IMR-90 (cell line): ENCODE results near the gene XPO6. TPM values are rescaled to one million over a fixed set of nuclear protein-coding genes. Genes with fewer than 3 reads are reported as not detected.

ENCODE experiments used
- ATAC-seq: fragments of 200-7000 bp; cut with Tn5 transposase; 2 replicates; pipeline ENCODE4 v1.9.1; 2020; ENCODE audit warnings: low read depth, mild to moderate bottlenecking, moderate library complexity
- BruUV-seq: library from RNA; stranded (reverse); fragments of 400-500 nt; replicated peaks from 2 replicates; lab custom pipeline; 2021; lab: Mats Ljungman, UMichigan
- CTCF ChIA-PET: fragments of 300-600 bp; formaldehyde crosslinking; extraction: SDS; loops from one replicate; lab custom pipeline; 2021; ENCODE audit warnings: antibody characterized with exemption; lab: Yijun Ruan, JAX
- POLR2A ChIA-PET: fragments of 300-600 bp; sonication (Branson Sonifier 250); formaldehyde crosslinking; loops from one replicate; lab custom pipeline; 2022; ENCODE audit warnings: antibody characterized with exemption; ENCODE audit not compliant: unreplicated experiment; lab: Charles Lee
- DNase-seq: peaks from one replicate; pipeline ENCODE4 v3.0.0; 2013
- H2AFZ ChIP-seq: replicated peaks from 2 replicates; pipeline ENCODE3; 2013; ENCODE audit warnings: low read length, mild to moderate bottlenecking; ENCODE audit not compliant: poor library complexity
- H2AK5ac ChIP-seq: 2 replicates; pipeline ENCODE4 v1.6.1; 2013; ENCODE audit warnings: low read depth, low read length, inconsistent platforms
- H2AK9ac ChIP-seq: replicated peaks from 2 replicates; pipeline ENCODE3; 2013; ENCODE audit warnings: mild to moderate bottlenecking, low read depth, low read length, moderate library complexity; ENCODE audit not compliant: poor library complexity
- H2BK120ac ChIP-seq: 2 replicates; pipeline ENCODE4 v1.6.1; 2013; ENCODE audit warnings: low read depth, low read length, inconsistent platforms
- H2BK15ac ChIP-seq: 3 replicates; pipeline ENCODE4 v1.6.1; 2013; ENCODE audit warnings: low read depth, low read length, inconsistent platforms
- H2BK20ac ChIP-seq: 2 replicates; pipeline ENCODE4 v1.6.1; 2013; ENCODE audit warnings: low read depth, mild to moderate bottlenecking, inconsistent platforms, low read length, moderate library complexity
- H2BK5ac ChIP-seq: 2 replicates; pipeline ENCODE4 v1.6.1; 2013; ENCODE audit warnings: mild to moderate bottlenecking, low read depth, low read length, inconsistent platforms; ENCODE audit not compliant: poor library complexity, severe bottlenecking
- H3K14ac ChIP-seq: replicated peaks from 2 replicates; pipeline ENCODE4 v1.6.1; 2013; ENCODE audit warnings: low read depth, low read length, inconsistent platforms
- H3K18ac ChIP-seq: 2 replicates; pipeline ENCODE4 v1.6.1; 2013; ENCODE audit warnings: low read depth, low read length, control low read depth
- H3K23ac ChIP-seq: 2 replicates; pipeline ENCODE4 v1.6.1; 2013; ENCODE audit warnings: low read depth, low read length, inconsistent platforms
- H3K27ac ChIP-seq: 2 replicates; pipeline ENCODE4 v1.5.1; 2013; ENCODE audit warnings: mild to moderate bottlenecking, control low read depth, low read length; ENCODE audit not compliant: insufficient read depth
- H3K27me3 ChIP-seq: 2 replicates; pipeline ENCODE4 v1.6.1; 2013; ENCODE audit warnings: low read length; ENCODE audit not compliant: control insufficient read depth, insufficient read depth
- H3K36me3 ChIP-seq: 2 replicates; pipeline ENCODE4 v1.6.1; 2013; ENCODE audit warnings: low read length, mixed read lengths; ENCODE audit not compliant: control insufficient read depth, insufficient read depth
- H3K4ac ChIP-seq: 2 replicates; pipeline ENCODE4 v1.6.1; 2013; ENCODE audit warnings: low read depth, low read length, inconsistent platforms
- H3K4me1 ChIP-seq: 2 replicates; pipeline ENCODE4 v1.6.1; 2013; ENCODE audit warnings: low read length, mixed read lengths; ENCODE audit not compliant: control insufficient read depth, insufficient read depth
- H3K4me2 ChIP-seq: 2 replicates; pipeline ENCODE4 v1.6.1; 2013; ENCODE audit warnings: low read depth, mild to moderate bottlenecking, control low read depth, low read length, moderate library complexity
- H3K4me3 ChIP-seq: 2 replicates; pipeline ENCODE4 v1.5.1; 2013; ENCODE audit warnings: low read depth, mild to moderate bottlenecking, control low read depth, low read length, moderate library complexity; ENCODE audit not compliant: insufficient read depth
- H3K56ac ChIP-seq: 2 replicates; pipeline ENCODE4 v1.6.1; 2013; ENCODE audit warnings: low read length, inconsistent platforms; ENCODE audit not compliant: insufficient read depth; ENCODE audit errors: extremely low read depth
- H3K79me1 ChIP-seq, 2 experiments: 2 replicates each; pipeline ENCODE4 v1.6.1; 2013; ENCODE audit warnings: low read length in 2 of 2, inconsistent platforms in 1 of 2, low read depth in 1 of 2
- H3K9ac ChIP-seq: 2 replicates; pipeline ENCODE4 v1.6.1; 2013; ENCODE audit warnings: low read depth, low read length, control low read depth
- H3K9me1 ChIP-seq: 2 replicates; pipeline ENCODE4 v1.6.1; 2013; ENCODE audit warnings: low read length, inconsistent platforms; ENCODE audit not compliant: insufficient read depth
- H3K9me3 ChIP-seq: 2 replicates; pipeline ENCODE4 v1.6.1; 2013; ENCODE audit warnings: low read length; ENCODE audit not compliant: control insufficient read depth, insufficient read depth
- H4K20me1 ChIP-seq: 2 replicates; pipeline ENCODE4 v1.6.1; 2013; ENCODE audit warnings: low read length, inconsistent platforms; ENCODE audit not compliant: insufficient read depth
- H4K5ac ChIP-seq: 2 replicates; pipeline ENCODE4 v1.6.1; 2013; ENCODE audit warnings: mild to moderate bottlenecking, low read depth, low read length, control low read depth
- H4K8ac ChIP-seq, 2 experiments: 2 replicates each; pipeline ENCODE4 v1.6.1; 2013; ENCODE audit warnings: low read depth in 2 of 2, low read length in 2 of 2, control low read depth in 1 of 2, inconsistent platforms in 1 of 2
- H4K91ac ChIP-seq: 2 replicates; pipeline ENCODE4 v1.6.1; 2013; ENCODE audit warnings: low read depth, low read length, inconsistent platforms; ENCODE audit not compliant: insufficient read depth
- RCOR1 ChIP-seq: IDR thresholded peaks from 2 replicates; pipeline ENCODE4 v1.6.1; 2012; ENCODE audit warnings: mild to moderate bottlenecking, low read length, improper control_type of control experiment; ENCODE audit not compliant: insufficient replicate concordance
- RFX5 ChIP-seq: IDR thresholded peaks from 2 replicates; pipeline ENCODE4 v1.8.0; 2012; ENCODE audit warnings: low read depth, mild to moderate bottlenecking, low read length, moderate library complexity
- WGBS, 2 experiments: methylation state at CpG; one replicate each; pipeline versions ENCODE4 v1.1.5 to v1.1.7; 2013; ENCODE audit warnings: missing lambda C conversion rate in 2 of 2; ENCODE audit not compliant: insufficient read length in 1 of 2; ENCODE audit errors: extremely low coverage in 2 of 2; 5-methylcytosine and 5-hydroxymethylcytosine counted together
- dilution Hi-C: fragments of 300-500 bp; cut with HindIII; formaldehyde crosslinking; loops from one replicate; pipeline ENCODE4 v1.14.3; 2018; ENCODE audit warnings: low sequenced_read_pairs; ENCODE audit not compliant: unreplicated experiment
- in situ Hi-C: fragments of 300-500 bp; cut with MboI; formaldehyde crosslinking; loops from 3 replicates; pipeline ENCODE4 v1.14.3; 2019; ENCODE audit warnings: low sequenced_read_pairs, inconsistent platforms, mixed read lengths
- intact Hi-C: fragments of 100-400 bp; cut with micrococcal nuclease; formaldehyde crosslinking; loops from 2 replicates; pipeline ENCODE4 v1.10.0; 2022
- polyA plus RNA-seq, 3 experiments: library from polyadenylated mRNA; depleted of rRNA; stranded (reverse); fragments of >200 nt; gene quantifications; 2 replicates each; pipeline ENCODE4 v1.2.3, GENCODE V29; 2012; ENCODE audit warnings: low replicate concordance in 1 of 3
- total RNA-seq: library from RNA; depleted of rRNA; stranded (reverse); fragments of >200 nt; gene quantifications from 2 replicates; pipeline ENCODE4 v1.2.3, GENCODE V29; 2012

XPO6 gene
- total and polyA plus RNA-seq, 2 of the 4 experiments (the other 2 are of a cell fraction): 108 to 184 TPM

DNA sequence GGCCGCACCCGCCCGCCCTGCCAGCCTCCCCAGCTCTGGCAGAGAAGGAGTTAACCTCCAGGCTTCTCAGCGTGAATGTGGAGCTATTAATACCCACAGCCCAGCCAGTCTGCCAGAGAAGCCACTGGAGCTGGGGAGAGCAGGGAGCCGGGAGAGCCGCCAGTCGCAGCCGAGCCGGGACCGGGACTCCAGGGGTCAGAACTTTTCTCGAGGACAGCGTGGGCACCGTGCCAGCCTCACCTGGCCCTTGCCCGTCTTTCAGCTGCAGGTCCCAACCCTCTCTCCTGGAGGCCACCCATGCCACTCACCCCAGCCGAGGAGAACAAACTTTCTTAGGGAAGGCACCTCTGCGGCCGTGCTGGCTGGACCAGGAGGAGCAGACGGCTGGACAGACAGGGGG lies 46.8 kb upstream of the XPO6 start:
- H2BK20ac ChIP-seq: no peak overlapping the region
- H3K14ac ChIP-seq: no peak overlapping the region
- no peak overlapping the region for H2BK15ac ChIP-seq
- in situ Hi-C loops (loop anchor here (10.0 kb wide), 1 partner anchor 56 kb away; no protein-coding TSS in a partner anchor), dilution Hi-C loops (no loop called here), intact Hi-C loops (no loop called here)
- no peak overlapping the region for H4K91ac ChIP-seq
- no peak overlapping the region for H2BK120ac ChIP-seq
- POLR2A ChIA-PET: no interaction called here
- H2AFZ ChIP-seq: no peak overlapping the region
- no peak overlapping the region for H4K8ac ChIP-seq
- no peaks in the 10 kb centered on the region for H3K4me1 ChIP-seq
- no peak overlapping the region for H3K4me2 ChIP-seq
- no peaks in the 10 kb centered on the region for H3K79me1 ChIP-seq
- no peak overlapping the region for H3K9ac ChIP-seq
- H3K27me3 ChIP-seq: peaks cover 60% of the 10 kb centered on the region
- no peak overlapping the region for H3K23ac ChIP-seq
- no peak overlapping the region for H2AK9ac ChIP-seq
- H4K5ac ChIP-seq: no peak overlapping the region
- peak; percentile 4 for DNase-seq
- H3K9me3 ChIP-seq: 0 out of 2 replicates have a peak, but pooled peaks cover 2% of the 10 kb centered on the region
- no peak overlapping the region for H2BK5ac ChIP-seq
- TF ChIP-seq RCOR1 (no peak), RFX5 (no peak)
- no peaks in the 10 kb centered on the region for H3K9me1 ChIP-seq
- no peak overlapping the region for H3K4ac ChIP-seq
- no peak overlapping the region for H3K18ac ChIP-seq
- no peaks in the 10 kb centered on the region for H3K36me3 ChIP-seq
- ATAC-seq: peak; percentile 84
- no peak overlapping the region for H3K4me3 ChIP-seq
- CTCF ChIA-PET: interaction anchor here (1.1 kb wide), 1 partner anchor 10 kb away, joined by 3 read pairs; no protein-coding TSS in a partner anchor
- H3K56ac ChIP-seq: no peak overlapping the region
- BruUV-seq: no TSS peak
- H2AK5ac ChIP-seq: no peak overlapping the region
- no peaks in the 10 kb centered on the region for H4K20me1 ChIP-seq
- 20% methylated on average over 1 of the region's 18 CpGs; no CpG with 5 or more reads in 1 of the 2 experiments for WGBS, 2 experiments
- H3K27ac ChIP-seq: no peak overlapping the region
